Measurements from ENCODE around the gene DLL4.

- TF ChIP-seq, protein P1, sequence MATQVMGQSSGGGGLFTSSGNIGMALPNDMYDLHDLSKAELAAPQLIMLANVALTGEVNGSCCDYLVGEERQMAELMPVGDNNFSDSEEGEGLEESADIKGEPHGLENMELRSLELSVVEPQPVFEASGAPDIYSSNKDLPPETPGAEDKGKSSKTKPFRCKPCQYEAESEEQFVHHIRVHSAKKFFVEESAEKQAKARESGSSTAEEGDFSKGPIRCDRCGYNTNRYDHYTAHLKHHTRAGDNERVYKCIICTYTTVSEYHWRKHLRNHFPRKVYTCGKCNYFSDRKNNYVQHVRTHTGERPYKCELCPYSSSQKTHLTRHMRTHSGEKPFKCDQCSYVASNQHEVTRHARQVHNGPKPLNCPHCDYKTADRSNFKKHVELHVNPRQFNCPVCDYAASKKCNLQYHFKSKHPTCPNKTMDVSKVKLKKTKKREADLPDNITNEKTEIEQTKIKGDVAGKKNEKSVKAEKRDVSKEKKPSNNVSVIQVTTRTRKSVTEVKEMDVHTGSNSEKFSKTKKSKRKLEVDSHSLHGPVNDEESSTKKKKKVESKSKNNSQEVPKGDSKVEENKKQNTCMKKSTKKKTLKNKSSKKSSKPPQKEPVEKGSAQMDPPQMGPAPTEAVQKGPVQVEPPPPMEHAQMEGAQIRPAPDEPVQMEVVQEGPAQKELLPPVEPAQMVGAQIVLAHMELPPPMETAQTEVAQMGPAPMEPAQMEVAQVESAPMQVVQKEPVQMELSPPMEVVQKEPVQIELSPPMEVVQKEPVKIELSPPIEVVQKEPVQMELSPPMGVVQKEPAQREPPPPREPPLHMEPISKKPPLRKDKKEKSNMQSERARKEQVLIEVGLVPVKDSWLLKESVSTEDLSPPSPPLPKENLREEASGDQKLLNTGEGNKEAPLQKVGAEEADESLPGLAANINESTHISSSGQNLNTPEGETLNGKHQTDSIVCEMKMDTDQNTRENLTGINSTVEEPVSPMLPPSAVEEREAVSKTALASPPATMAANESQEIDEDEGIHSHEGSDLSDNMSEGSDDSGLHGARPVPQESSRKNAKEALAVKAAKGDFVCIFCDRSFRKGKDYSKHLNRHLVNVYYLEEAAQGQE (IDR thresholded peaks at IDR 0.05; ENCODE audit: insufficient read depth in 1 of 2, low read depth in 2 of 2, low read length in 2 of 2) = no peak
- TF ChIP-seq POLR2AphosphoS5 (IDR thresholded peaks at IDR 0.05; ENCODE audit: low read depth, low read length) = no peak
Observed at GRCh38 chr15:40984406-40984805, 55.3 kb downstream of the DLL4 start.
